GM12891 (cell line): Measurements from ENCODE around the gene CBLC.

Source experiments
- POLR2A ChIP-seq: IDR thresholded peaks from 2 replicates; pipeline ENCODE4 v1.6.1; 2011; ENCODE audit warnings: low read depth, low read length, control low read depth
- SPI1 ChIP-seq: IDR thresholded peaks from 2 replicates; pipeline ENCODE4 v1.6.1; 2011; ENCODE audit warnings: low read depth, low read length, control low read depth
- TAF1 ChIP-seq: IDR thresholded peaks from 2 replicates; pipeline ENCODE4 v1.6.1; 2011; ENCODE audit warnings: low read depth, low read length, control low read depth

GRCh38 chr19:44735011-44735410 lies 42.7 kb upstream of the CBLC start:
- TF ChIP-seq SPI1: no peak
- TF ChIP-seq TAF1: no peak
- TF ChIP-seq POLR2A: peak; percentile 54; the same call in 1 of the 2 replicates
